ENCODE measurements around the gene CADPS. TPM values are rescaled to one million over a fixed set of nuclear protein-coding genes. Genes with fewer than 3 reads are reported as not detected.

The CADPS gene
- total RNA-seq, 1 experiment from 2014 or later, result not detected

DNA sequence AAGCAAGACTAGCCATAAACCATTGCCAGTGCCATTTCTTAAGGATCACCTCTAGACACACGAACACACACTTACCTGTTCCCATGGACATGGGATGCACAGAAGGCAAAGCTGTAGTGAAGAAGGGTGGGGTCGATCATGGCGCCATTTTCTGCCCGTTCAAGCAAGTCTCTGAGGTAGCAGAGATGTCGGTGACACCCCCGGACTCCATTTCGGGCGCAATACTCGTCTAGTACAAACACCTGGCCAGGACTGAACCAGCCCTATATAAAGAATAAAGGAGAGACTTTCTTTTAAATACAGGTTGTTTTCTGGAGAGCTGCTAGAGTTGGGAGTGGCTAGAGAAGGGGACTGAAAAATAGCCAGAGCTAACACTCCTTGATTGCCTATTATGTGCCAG, 342.4 kb downstream of the CADPS start:
- Mint-ChIP-seq H3K27ac (ENCODE audit: unreplicated experiment) (no peak overlapping the region), H3K27me3 (ENCODE audit: unreplicated experiment) (peaks cover 8% of the 10 kb centered on the region), H3K4me1 (ENCODE audit: low read depth, unreplicated experiment) (no peaks in the 10 kb centered on the region), H3K36me3 (ENCODE audit: insufficient read depth, unreplicated experiment) (no peaks in the 10 kb centered on the region), H3K9me3 (ENCODE audit: low read depth, unreplicated experiment) (no peaks in the 10 kb centered on the region), H3K4me3 (ENCODE audit: low read depth, unreplicated experiment) (no peak overlapping the region)
- BruUV-seq (replicated peaks), result no TSS peak
- intact Hi-C loops (cut with micrococcal nuclease; ENCODE audit: unreplicated experiment), result no loop called here
- TF ChIP-seq, protein P1, sequence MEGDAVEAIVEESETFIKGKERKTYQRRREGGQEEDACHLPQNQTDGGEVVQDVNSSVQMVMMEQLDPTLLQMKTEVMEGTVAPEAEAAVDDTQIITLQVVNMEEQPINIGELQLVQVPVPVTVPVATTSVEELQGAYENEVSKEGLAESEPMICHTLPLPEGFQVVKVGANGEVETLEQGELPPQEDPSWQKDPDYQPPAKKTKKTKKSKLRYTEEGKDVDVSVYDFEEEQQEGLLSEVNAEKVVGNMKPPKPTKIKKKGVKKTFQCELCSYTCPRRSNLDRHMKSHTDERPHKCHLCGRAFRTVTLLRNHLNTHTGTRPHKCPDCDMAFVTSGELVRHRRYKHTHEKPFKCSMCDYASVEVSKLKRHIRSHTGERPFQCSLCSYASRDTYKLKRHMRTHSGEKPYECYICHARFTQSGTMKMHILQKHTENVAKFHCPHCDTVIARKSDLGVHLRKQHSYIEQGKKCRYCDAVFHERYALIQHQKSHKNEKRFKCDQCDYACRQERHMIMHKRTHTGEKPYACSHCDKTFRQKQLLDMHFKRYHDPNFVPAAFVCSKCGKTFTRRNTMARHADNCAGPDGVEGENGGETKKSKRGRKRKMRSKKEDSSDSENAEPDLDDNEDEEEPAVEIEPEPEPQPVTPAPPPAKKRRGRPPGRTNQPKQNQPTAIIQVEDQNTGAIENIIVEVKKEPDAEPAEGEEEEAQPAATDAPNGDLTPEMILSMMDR (IDR thresholded peaks at IDR 0.05; ENCODE audit: unreplicated experiment), result no peak
- CTCF ChIA-PET, result no interaction called here
- DNase-seq, result no peak

DNA sequence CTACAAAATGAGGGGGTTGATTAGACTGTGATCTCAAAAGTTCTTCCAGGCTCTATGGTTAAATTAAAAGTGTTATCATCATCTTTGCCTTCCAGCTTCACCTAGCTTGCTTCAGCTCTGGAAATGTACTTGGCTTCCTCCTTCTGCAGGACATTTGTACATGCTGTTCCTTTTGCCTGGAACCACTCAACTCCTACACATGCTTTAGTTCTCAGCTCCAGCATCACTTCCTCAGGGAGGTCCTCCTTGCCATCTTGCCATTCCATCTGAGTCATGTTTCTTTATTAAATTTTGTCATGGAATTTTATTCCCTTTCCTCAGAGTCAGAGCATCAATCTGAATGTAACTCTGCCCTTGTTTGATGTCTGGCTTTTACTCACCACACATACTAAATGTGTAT, 343.2 kb downstream of the CADPS start:
- no peak for DNase-seq
- CTCF ChIA-PET, result no interaction called here
- Mint-ChIP-seq H3K9me3 (ENCODE audit: low read depth, unreplicated experiment) (no peaks in the 10 kb centered on the region), H3K27me3 (ENCODE audit: unreplicated experiment) (peaks cover 8% of the 10 kb centered on the region), H3K36me3 (ENCODE audit: insufficient read depth, unreplicated experiment) (no peaks in the 10 kb centered on the region), H3K27ac (ENCODE audit: unreplicated experiment) (no peak overlapping the region), H3K4me1 (ENCODE audit: low read depth, unreplicated experiment) (no peaks in the 10 kb centered on the region), H3K4me3 (ENCODE audit: low read depth, unreplicated experiment) (no peak overlapping the region)
- intact Hi-C loops (cut with micrococcal nuclease; ENCODE audit: unreplicated experiment), result no loop called here
- BruUV-seq (replicated peaks), result no TSS peak
- TF ChIP-seq, protein P1 (IDR thresholded peaks at IDR 0.05; ENCODE audit: unreplicated experiment), result no peak

DNA sequence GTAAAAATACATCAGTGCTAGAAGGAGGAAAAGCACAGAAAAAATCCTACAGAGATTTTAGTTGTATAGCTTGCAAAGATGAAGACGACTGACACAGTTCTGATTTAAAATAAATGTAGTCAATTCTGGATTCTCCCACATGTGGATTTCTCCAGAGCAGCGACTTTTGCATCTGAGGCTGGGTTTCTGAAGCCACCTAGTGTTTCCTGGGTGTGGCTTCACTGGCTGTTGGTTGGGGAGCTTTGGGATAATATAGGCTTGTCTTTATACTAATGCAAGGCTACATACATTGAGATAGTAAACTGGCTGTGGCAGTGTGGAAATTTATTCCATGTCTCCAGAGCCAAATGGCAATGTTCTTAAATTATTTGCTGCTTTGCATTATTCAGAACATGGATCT, 343.7 kb downstream of the CADPS start:
- BruUV-seq (replicated peaks), result no TSS peak
- intact Hi-C loops (cut with micrococcal nuclease; ENCODE audit: unreplicated experiment), result no loop called here
- no peaks in the 10 kb centered on the region for H3K9me3 Mint-ChIP-seq (ENCODE audit: low read depth, unreplicated experiment)
- H3K4me3 Mint-ChIP-seq (ENCODE audit: low read depth, unreplicated experiment), result no peak overlapping the region
- no peaks in the 10 kb centered on the region for H3K36me3 Mint-ChIP-seq (ENCODE audit: insufficient read depth, unreplicated experiment)
- H3K27ac Mint-ChIP-seq (ENCODE audit: unreplicated experiment), result no peak overlapping the region
- no peak for DNase-seq
- H3K27me3 Mint-ChIP-seq (ENCODE audit: unreplicated experiment), result peaks cover 8% of the 10 kb centered on the region
- CTCF ChIA-PET, result no interaction called here
- TF ChIP-seq, protein P1 (IDR thresholded peaks at IDR 0.05; ENCODE audit: unreplicated experiment), result no peak
- H3K4me1 Mint-ChIP-seq (ENCODE audit: low read depth, unreplicated experiment), result no peaks in the 10 kb centered on the region

DNA sequence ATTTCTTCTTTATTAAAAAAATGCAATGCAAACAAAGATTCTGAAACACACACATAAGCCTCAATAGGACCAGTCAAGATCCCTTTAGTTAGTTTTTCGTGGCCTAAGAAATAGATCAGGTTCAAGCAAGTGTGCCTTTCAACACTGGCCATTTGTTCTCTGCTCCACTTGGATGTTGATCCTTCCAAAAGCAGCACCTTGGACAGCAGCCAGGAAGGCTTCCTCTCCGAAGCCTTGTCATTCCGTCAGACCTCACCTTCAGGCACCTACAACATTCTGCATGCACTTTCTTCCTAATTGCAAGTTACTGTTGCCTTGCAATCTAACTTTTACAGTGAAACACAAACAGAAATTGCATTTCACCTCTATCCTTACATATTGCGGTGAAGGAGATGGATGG, 346.0 kb downstream of the CADPS start:
- H3K36me3 Mint-ChIP-seq (ENCODE audit: insufficient read depth, unreplicated experiment), result no peaks in the 10 kb centered on the region
- peaks cover 8% of the 10 kb centered on the region for H3K27me3 Mint-ChIP-seq (ENCODE audit: unreplicated experiment)
- peak; percentile 17 for DNase-seq
- intact Hi-C loops (cut with micrococcal nuclease; ENCODE audit: unreplicated experiment), result no loop called here
- TF ChIP-seq, protein P1 (IDR thresholded peaks at IDR 0.05; ENCODE audit: unreplicated experiment), result no peak
- H3K27ac Mint-ChIP-seq (ENCODE audit: unreplicated experiment), result no peak overlapping the region
- H3K4me3 Mint-ChIP-seq (ENCODE audit: low read depth, unreplicated experiment), result no peak overlapping the region
- H3K9me3 Mint-ChIP-seq (ENCODE audit: low read depth, unreplicated experiment), result no peaks in the 10 kb centered on the region
- CTCF ChIA-PET, result no interaction called here
- H3K4me1 Mint-ChIP-seq (ENCODE audit: low read depth, unreplicated experiment), result no peaks in the 10 kb centered on the region
- no TSS peak for BruUV-seq (replicated peaks)

DNA sequence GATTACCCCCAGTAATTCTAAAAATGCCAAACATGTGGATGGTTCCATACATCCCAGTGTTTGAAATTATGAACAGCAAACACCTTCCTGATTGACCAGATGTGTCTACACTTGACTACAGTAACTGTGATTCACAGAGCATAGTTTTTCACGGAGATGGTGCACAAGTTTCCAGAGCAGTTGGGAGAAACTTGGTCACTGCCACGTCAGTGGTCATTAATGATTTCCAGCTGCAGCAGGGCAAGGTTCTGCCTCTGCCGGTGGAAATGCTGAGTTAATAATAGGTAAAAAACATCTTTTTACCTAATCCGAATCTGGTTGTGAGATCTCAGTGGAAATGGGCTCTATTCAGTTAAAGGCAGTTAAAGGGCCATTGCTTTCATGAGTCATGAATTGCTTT, 347.7 kb downstream of the CADPS start:
- Mint-ChIP-seq H3K4me3 (ENCODE audit: low read depth, unreplicated experiment) (no peak overlapping the region), H3K36me3 (ENCODE audit: insufficient read depth, unreplicated experiment) (no peaks in the 10 kb centered on the region), H3K27me3 (ENCODE audit: unreplicated experiment) (peaks cover 14% of the 10 kb centered on the region), H3K4me1 (ENCODE audit: low read depth, unreplicated experiment) (no peaks in the 10 kb centered on the region), H3K27ac (ENCODE audit: unreplicated experiment) (no peak overlapping the region), H3K9me3 (ENCODE audit: low read depth, unreplicated experiment) (no peaks in the 10 kb centered on the region)
- no TSS peak for BruUV-seq (replicated peaks)
- no peak for DNase-seq
- CTCF ChIA-PET, result no interaction called here
- intact Hi-C loops (cut with micrococcal nuclease; ENCODE audit: unreplicated experiment), result no loop called here
- TF ChIP-seq, protein P1 (IDR thresholded peaks at IDR 0.05; ENCODE audit: unreplicated experiment), result no peak
